ENCODE data around the gene IGFBP5. TPM values are rescaled to one million over a fixed set of nuclear protein-coding genes. Genes with fewer than 3 reads are reported as not detected.

The IGFBP5 gene
- polyA plus RNA-seq, 1 of the 3 experiments (the other 2 are of a cell fraction): 323 TPM

DNA sequence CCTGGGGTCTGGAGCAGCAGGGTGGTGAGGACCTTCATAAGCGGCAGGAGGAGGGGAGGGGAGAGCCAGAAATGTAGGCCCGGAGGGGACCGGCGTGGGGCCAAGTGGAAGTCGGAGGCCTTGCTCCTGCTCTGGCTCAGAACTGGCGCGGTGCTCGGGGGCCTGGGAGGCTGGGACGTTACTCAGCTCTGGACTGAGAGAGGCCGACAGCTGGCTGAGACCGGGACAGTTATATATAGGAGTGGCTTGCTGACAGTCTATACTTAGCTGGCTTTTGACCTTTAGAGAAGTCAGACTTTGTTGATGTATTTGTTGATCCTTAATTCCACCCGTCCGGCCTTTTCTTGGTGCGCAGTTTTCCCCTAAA, 15.7 kb downstream of the IGFBP5 start:
- Histone ChIP-seq H3K9me3 (no peaks in the 10 kb centered on the region), H4K20me1 (ENCODE audit: insufficient read depth) (peaks cover 7% of the 10 kb centered on the region; the same call in 1 of the 2 replicates), H3K4me1 (ENCODE audit: control insufficient read depth in 1 of 2, insufficient read depth in 2 of 2, low read depth in 1 of 2, low read length in 1 of 2) (peaks cover 6 to 8% of the 10 kb centered on the region in 2 experiments; a peak in 2 of 4 replicates), H3K36me3 (replicated peaks in 1 of 2; ENCODE audit: control insufficient read depth in 1 of 2, insufficient read depth in 2 of 2, low read length in 1 of 2) (peaks cover 5 to 28% of the 10 kb centered on the region in 2 experiments), H2AFZ (ENCODE audit: low read depth) (no peak overlapping the region), H3F3A (replicated peaks; ENCODE audit: insufficient read depth) (peaks cover 11% of the 10 kb centered on the region), H3K9ac (no peak overlapping the region), H3K27me3 (ENCODE audit: insufficient read depth) (no peaks in the 10 kb centered on the region), H3K9me2 (no peaks in the 10 kb centered on the region), H3K4me3 (ENCODE audit: low read depth in 2 of 2, low read length in 1 of 2) (no peak overlapping the region), H3K4me2 (no peak overlapping the region), H3K79me2 (ENCODE audit: insufficient read depth) (no peaks in the 10 kb centered on the region), H3K27ac (ENCODE audit: low read depth in 2 of 2, low read length in 1 of 2) (no peak overlapping the region)
- POLR2A ChIA-PET: interaction anchor here (1.0 kb wide), 1 partner anchor 14 kb away, joined by 3 read pairs; no protein-coding TSS in a partner anchor
- CTCF ChIA-PET: interaction anchor here (0.6 to 3.3 kb wide), 8 partner anchors 12 to 1033 kb away, joined by 3 to 11 read pairs (median 6); no protein-coding TSS in a partner anchor
- no peak for TF ChIP-seq EP300 (IDR thresholded peaks at IDR 0.05; ENCODE audit: borderline replicate concordance in 1 of 2, low read depth in 1 of 2, low read length in 1 of 2)
- no peak for TF ChIP-seq TEAD4 (IDR thresholded peaks at IDR 0.05; ENCODE audit: borderline replicate concordance, insufficient read depth)
- TF ChIP-seq FOSL2 (IDR thresholded peaks at IDR 0.05; ENCODE audit: borderline replicate concordance, low read depth): no peak
- TF ChIP-seq MEF2A (IDR thresholded peaks at IDR 0.05; ENCODE audit: borderline replicate concordance, low read depth): no peak
- TF ChIP-seq, protein P1, sequence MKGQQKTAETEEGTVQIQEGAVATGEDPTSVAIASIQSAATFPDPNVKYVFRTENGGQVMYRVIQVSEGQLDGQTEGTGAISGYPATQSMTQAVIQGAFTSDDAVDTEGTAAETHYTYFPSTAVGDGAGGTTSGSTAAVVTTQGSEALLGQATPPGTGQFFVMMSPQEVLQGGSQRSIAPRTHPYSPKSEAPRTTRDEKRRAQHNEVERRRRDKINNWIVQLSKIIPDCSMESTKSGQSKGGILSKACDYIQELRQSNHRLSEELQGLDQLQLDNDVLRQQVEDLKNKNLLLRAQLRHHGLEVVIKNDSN (IDR thresholded peaks at IDR 0.05; ENCODE audit: borderline replicate concordance, low read depth): no peak
- TF ChIP-seq, protein P2, sequence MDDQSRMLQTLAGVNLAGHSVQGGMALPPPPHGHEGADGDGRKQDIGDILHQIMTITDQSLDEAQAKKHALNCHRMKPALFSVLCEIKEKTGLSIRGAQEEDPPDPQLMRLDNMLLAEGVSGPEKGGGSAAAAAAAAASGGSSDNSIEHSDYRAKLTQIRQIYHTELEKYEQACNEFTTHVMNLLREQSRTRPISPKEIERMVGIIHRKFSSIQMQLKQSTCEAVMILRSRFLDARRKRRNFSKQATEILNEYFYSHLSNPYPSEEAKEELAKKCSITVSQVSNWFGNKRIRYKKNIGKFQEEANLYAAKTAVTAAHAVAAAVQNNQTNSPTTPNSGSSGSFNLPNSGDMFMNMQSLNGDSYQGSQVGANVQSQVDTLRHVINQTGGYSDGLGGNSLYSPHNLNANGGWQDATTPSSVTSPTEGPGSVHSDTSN (IDR thresholded peaks at IDR 0.05): no peak
- TF ChIP-seq JUND (IDR thresholded peaks at IDR 0.05): no peak
- TF ChIP-seq, protein P3, sequence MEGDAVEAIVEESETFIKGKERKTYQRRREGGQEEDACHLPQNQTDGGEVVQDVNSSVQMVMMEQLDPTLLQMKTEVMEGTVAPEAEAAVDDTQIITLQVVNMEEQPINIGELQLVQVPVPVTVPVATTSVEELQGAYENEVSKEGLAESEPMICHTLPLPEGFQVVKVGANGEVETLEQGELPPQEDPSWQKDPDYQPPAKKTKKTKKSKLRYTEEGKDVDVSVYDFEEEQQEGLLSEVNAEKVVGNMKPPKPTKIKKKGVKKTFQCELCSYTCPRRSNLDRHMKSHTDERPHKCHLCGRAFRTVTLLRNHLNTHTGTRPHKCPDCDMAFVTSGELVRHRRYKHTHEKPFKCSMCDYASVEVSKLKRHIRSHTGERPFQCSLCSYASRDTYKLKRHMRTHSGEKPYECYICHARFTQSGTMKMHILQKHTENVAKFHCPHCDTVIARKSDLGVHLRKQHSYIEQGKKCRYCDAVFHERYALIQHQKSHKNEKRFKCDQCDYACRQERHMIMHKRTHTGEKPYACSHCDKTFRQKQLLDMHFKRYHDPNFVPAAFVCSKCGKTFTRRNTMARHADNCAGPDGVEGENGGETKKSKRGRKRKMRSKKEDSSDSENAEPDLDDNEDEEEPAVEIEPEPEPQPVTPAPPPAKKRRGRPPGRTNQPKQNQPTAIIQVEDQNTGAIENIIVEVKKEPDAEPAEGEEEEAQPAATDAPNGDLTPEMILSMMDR (IDR thresholded peaks at IDR 0.05): no peak
- no peak for TF ChIP-seq GATA2 (CRISPR knock-in tag; IDR thresholded peaks at IDR 0.05)
- TF ChIP-seq, protein P4, sequence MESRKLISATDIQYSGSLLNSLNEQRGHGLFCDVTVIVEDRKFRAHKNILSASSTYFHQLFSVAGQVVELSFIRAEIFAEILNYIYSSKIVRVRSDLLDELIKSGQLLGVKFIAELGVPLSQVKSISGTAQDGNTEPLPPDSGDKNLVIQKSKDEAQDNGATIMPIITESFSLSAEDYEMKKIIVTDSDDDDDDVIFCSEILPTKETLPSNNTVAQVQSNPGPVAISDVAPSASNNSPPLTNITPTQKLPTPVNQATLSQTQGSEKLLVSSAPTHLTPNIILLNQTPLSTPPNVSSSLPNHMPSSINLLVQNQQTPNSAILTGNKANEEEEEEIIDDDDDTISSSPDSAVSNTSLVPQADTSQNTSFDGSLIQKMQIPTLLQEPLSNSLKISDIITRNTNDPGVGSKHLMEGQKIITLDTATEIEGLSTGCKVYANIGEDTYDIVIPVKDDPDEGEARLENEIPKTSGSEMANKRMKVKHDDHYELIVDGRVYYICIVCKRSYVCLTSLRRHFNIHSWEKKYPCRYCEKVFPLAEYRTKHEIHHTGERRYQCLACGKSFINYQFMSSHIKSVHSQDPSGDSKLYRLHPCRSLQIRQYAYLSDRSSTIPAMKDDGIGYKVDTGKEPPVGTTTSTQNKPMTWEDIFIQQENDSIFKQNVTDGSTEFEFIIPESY (IDR thresholded peaks at IDR 0.05; ENCODE audit: borderline replicate concordance, low read depth): no peak
- no peak for TF ChIP-seq MXI1 (IDR thresholded peaks at IDR 0.05; ENCODE audit: low read depth, low read length)
- TF ChIP-seq, protein P5, sequence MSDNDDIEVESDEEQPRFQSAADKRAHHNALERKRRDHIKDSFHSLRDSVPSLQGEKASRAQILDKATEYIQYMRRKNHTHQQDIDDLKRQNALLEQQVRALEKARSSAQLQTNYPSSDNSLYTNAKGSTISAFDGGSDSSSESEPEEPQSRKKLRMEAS (IDR thresholded peaks at IDR 0.05; ENCODE audit: low read depth): no peak
- TF ChIP-seq RCOR1 (IDR thresholded peaks at IDR 0.05; ENCODE audit: low read length): no peak
- DNase-seq: no peak
- WGBS (ENCODE audit: low lambda C conversion rate): 94% methylated on average over 14 of the region's 14 CpGs
